ENCODE data around the gene TNC. TPM values are rescaled to one million over a fixed set of nuclear protein-coding genes. Genes with fewer than 3 reads are reported as not detected.

TNC gene
- total RNA-seq, 1 experiment from 2014 or later: 5.7 TPM

- TF ChIP-seq POLR2AphosphoS5 (IDR thresholded peaks at IDR 0.05; ENCODE audit: low read depth, low read length) (no peak), REST (IDR thresholded peaks at IDR 0.05; ENCODE audit: insufficient read depth in 1 of 2, low read depth in 2 of 2, low read length in 1 of 2) (no peak), TCF7L2 (IDR thresholded peaks at IDR 0.05; ENCODE audit: low read depth, low read length) (no peak), CTCF (IDR thresholded peaks at IDR 0.05) (no peak), SIN3A (IDR thresholded peaks at IDR 0.05; ENCODE audit: borderline replicate concordance, insufficient read depth, low read depth, low read length) (no peak)
- CTCF ChIA-PET: no interaction called here
- H3K9me3 ChIP-seq (ENCODE audit: control insufficient read depth, insufficient read depth, low read depth, low read length): no peaks in the 10 kb centered on the region
- intact Hi-C loops (cut with micrococcal nuclease; ENCODE audit: unreplicated experiment) (no loop called here), in situ Hi-C loops (cut with HindIII; ENCODE audit: low pct_unique_long_range_greater_than_20kb, low sequenced_read_pairs) (no loop called here)
- no peak for ATAC-seq
- H3K4me3 ChIP-seq (ENCODE audit: low read depth in 2 of 2, low read length in 2 of 2): no peak overlapping the region
- no peaks in the 10 kb centered on the region for H3K27me3 ChIP-seq (ENCODE audit: control insufficient read depth, insufficient read depth, low read length)
- no peaks in the 10 kb centered on the region for H3K4me1 ChIP-seq (ENCODE audit: control insufficient read depth, insufficient read depth, low read length)
- no peak for DNase-seq (ENCODE audit: low read depth, low spot score)
- H3K27ac ChIP-seq (ENCODE audit: low read length): no peak overlapping the region
- no peaks in the 10 kb centered on the region for H3K36me3 ChIP-seq (ENCODE audit: control insufficient read depth, insufficient read depth, low read length)
- BruUV-seq (replicated peaks): no TSS peak
- POLR2A ChIA-PET: no interaction called here
Measured at GRCh38 chr9:114988962-114989599, 128.9 kb downstream of the TNC start.

- ChIA-PET POLR2A (no interaction called here), CTCF (no interaction called here)
- DNase-seq (ENCODE audit: low read depth, low spot score) (no peak), ATAC-seq (no peak)
- H3K9me3 ChIP-seq (ENCODE audit: control insufficient read depth, insufficient read depth, low read depth, low read length): no peaks in the 10 kb centered on the region
- no TSS peak for BruUV-seq (replicated peaks)
- no peak for TF ChIP-seq CTCF (IDR thresholded peaks at IDR 0.05)
- H3K27me3 ChIP-seq (ENCODE audit: control insufficient read depth, insufficient read depth, low read length): no peaks in the 10 kb centered on the region
- no peak overlapping the region for H3K27ac ChIP-seq (ENCODE audit: low read length)
- no peaks in the 10 kb centered on the region for H3K4me1 ChIP-seq (ENCODE audit: control insufficient read depth, insufficient read depth, low read length)
- intact Hi-C loops (cut with micrococcal nuclease; ENCODE audit: unreplicated experiment): no loop called here
- in situ Hi-C loops (cut with HindIII; ENCODE audit: low pct_unique_long_range_greater_than_20kb, low sequenced_read_pairs): no loop called here
- H3K4me3 ChIP-seq (ENCODE audit: low read depth in 2 of 2, low read length in 2 of 2): no peak overlapping the region
- no peaks in the 10 kb centered on the region for H3K36me3 ChIP-seq (ENCODE audit: control insufficient read depth, insufficient read depth, low read length)
Measured at GRCh38 chr9:114987116-114987515, 130.8 kb downstream of the TNC start.
